ENCODE measurements around the gene GLB1L3.
A peak's percentile ranks its signal among the peaks of the same experiment; 100 is the strongest.
"Not testable (repeated sequence)": the region's sequence is repeated elsewhere in the genome, so short reads cannot be mapped to it uniquely, and the experiment has no call there.

The GLB1L3 gene

GRCh38 chr11:134243913-134244312, 32.3 kb upstream of the GLB1L3 start:
- Histone ChIP-seq H3K36me3 (ENCODE audit: insufficient read depth, low read length) (0 out of 2 replicates have a peak, but pooled peaks cover 4% of the 10 kb centered on the region), H3K9me3 (ENCODE audit: control insufficient read depth, insufficient read depth, low read length) (no peaks in the 10 kb centered on the region)

GRCh38 chr11:134244593-134244992, 31.6 kb upstream of the GLB1L3 start:
- H3K4me1 ChIP-seq (ENCODE audit: insufficient read depth, low read length), result no peaks in the 10 kb centered on the region
- 0 out of 2 replicates have a peak, but pooled peaks cover 4% of the 10 kb centered on the region for H3K36me3 ChIP-seq (ENCODE audit: insufficient read depth, low read length)
- no peaks in the 10 kb centered on the region for H3K9me3 ChIP-seq (ENCODE audit: control insufficient read depth, insufficient read depth, low read length)
- no peak overlapping the region for H3K9ac ChIP-seq (ENCODE audit: low read depth, low read length)

More at GRCh38 chr11:134243913-134244312, 32.3 kb upstream of the GLB1L3 start:
- no peaks in the 10 kb centered on the region for H3K4me1 ChIP-seq (ENCODE audit: insufficient read depth, low read length)
- H3K9ac ChIP-seq (ENCODE audit: low read depth, low read length), result no peak overlapping the region

GRCh38 chr11:134245434-134245833, 30.7 kb upstream of the GLB1L3 start:
- no peaks in the 10 kb centered on the region for H3K4me1 ChIP-seq (ENCODE audit: insufficient read depth, low read length)
- no peak overlapping the region for H3K9ac ChIP-seq (ENCODE audit: low read depth, low read length)
- H3K9me3 ChIP-seq (ENCODE audit: control insufficient read depth, insufficient read depth, low read length), result no peaks in the 10 kb centered on the region
- H3K36me3 ChIP-seq (ENCODE audit: insufficient read depth, low read length), result peaks cover 9% of the 10 kb centered on the region; the same call in 1 of the 2 replicates

DNA sequence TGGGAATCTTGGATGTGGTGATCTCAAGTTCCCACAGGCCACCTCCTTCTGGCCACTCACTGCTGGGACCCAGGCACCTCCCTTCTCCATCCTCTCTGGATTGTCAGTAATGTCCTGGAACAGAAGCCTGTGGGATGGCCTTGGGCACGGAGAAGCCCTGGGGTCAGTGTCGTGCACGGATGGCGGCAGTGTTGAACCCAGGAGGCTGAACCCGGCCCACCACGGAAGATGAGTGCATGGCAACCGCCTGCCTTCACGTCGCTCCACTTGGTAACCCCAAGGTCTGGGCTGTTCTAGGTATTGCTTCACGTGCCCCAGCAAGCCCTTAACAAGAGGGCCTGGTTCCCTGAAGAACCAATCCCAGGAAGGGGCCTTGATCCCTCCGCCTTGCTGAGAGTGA, 30.1 kb upstream of the GLB1L3 start:
- H3K9ac ChIP-seq (ENCODE audit: low read depth, low read length), result no peak overlapping the region
- no peaks in the 10 kb centered on the region for H3K9me3 ChIP-seq (ENCODE audit: control insufficient read depth, insufficient read depth, low read length)
- peaks cover 9% of the 10 kb centered on the region; the same call in 1 of the 2 replicates for H3K36me3 ChIP-seq (ENCODE audit: insufficient read depth, low read length)
- no peaks in the 10 kb centered on the region for H3K4me1 ChIP-seq (ENCODE audit: insufficient read depth, low read length)

DNA sequence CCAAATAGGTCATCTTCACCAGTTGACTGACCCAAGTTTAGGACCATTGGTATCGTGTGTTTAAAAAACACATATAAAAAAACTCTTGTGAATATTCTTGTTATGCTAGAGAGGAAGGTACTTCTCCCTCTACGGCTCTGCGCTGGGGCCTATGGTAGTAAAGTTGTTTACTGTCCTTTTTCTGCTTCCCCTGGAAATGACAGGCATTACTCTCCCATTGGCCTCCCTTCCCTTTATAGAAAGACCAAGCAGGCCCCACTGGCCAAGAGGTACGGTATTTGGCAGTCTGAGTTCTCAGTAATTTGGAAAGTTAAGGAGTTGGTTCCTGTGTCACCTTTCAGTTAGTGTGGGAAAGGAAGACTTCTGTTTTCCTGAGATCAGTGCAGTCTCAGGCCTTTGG, 29.5 kb upstream of the GLB1L3 start:
- H3K9me3 ChIP-seq (ENCODE audit: control insufficient read depth, insufficient read depth, low read length), result no peaks in the 10 kb centered on the region
- peaks cover 9% of the 10 kb centered on the region; the same call in 1 of the 2 replicates for H3K36me3 ChIP-seq (ENCODE audit: insufficient read depth, low read length)
- no peaks in the 10 kb centered on the region for H3K4me1 ChIP-seq (ENCODE audit: insufficient read depth, low read length)
- no peak overlapping the region for H3K9ac ChIP-seq (ENCODE audit: low read depth, low read length)

DNA sequence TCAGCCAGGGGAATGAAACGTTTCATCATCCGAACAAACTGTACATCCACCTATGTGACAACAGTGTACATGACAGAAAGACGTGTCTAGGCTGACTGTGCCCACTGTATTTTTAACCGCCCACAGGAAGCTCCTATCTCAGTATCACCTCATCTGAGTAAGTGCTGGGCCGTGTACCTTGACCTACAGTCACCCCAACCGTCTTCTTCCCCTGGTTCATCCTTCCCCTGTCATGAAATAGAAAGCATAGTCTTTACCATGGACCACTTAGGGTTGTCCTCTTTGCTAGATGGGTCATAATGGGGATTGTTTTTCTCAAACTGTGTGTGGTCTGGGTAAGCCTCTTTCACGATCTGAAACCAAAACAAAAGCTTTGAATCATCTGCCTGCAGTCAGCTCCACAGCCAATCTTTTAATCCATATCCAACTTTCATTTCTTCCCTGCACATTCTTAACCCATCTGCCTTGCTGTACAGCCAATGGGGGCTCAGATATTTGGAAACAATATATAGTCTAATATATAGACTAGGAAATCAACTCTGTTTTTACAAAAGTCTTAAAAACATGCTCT, 27.2 kb upstream of the GLB1L3 start:
- H3K9ac ChIP-seq (ENCODE audit: low read depth, low read length), result no peak overlapping the region
- peaks cover 9% of the 10 kb centered on the region; the same call in 1 of the 2 replicates for H3K36me3 ChIP-seq (ENCODE audit: insufficient read depth, low read length)
- H3K9me3 ChIP-seq (ENCODE audit: control insufficient read depth, insufficient read depth, low read length), result no peaks in the 10 kb centered on the region
- no peaks in the 10 kb centered on the region for H3K4me1 ChIP-seq (ENCODE audit: insufficient read depth, low read length)

DNA sequence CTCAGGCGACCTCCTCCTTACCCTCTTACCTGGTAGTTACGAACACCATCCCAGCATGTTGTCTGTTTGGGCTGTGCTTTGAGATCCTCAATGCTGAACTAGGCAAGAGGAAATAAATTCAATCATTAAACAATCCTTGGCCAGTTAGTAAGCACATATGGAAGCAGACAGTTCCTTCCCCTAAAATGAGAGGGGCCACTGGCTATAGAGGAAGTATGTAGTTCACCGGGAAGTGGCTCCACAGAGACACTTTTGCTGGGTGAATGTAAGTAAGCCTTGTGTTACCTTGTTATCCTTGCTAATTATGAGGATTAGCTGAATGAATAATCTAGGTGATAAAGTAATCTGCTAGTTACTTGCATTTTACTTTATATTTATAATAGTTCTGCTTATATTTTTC, 25.9 kb upstream of the GLB1L3 start:
- Histone ChIP-seq H3K9ac (ENCODE audit: low read depth, low read length) (no peak overlapping the region), H3K4me1 (ENCODE audit: insufficient read depth, low read length) (peaks cover 5% of the 10 kb centered on the region; the same call in 1 of the 2 replicates), H3K9me3 (ENCODE audit: control insufficient read depth, insufficient read depth, low read length) (no peaks in the 10 kb centered on the region), H3K36me3 (ENCODE audit: insufficient read depth, low read length) (peaks cover 9% of the 10 kb centered on the region; the same call in 1 of the 2 replicates)

- peaks cover 5% of the 10 kb centered on the region; the same call in 1 of the 2 replicates for H3K4me1 ChIP-seq (ENCODE audit: insufficient read depth, low read length)
- peaks cover 9% of the 10 kb centered on the region; the same call in 1 of the 2 replicates for H3K36me3 ChIP-seq (ENCODE audit: insufficient read depth, low read length)
- no peak overlapping the region for H3K9ac ChIP-seq (ENCODE audit: low read depth, low read length)
- H3K9me3 ChIP-seq (ENCODE audit: control insufficient read depth, insufficient read depth, low read length), result no peaks in the 10 kb centered on the region
Measured at GRCh38 chr11:134250675-134251074, 25.5 kb upstream of the GLB1L3 start.

GRCh38 chr11:134252346-134253187, 23.6 kb upstream of the GLB1L3 start:
- Histone ChIP-seq H3K9ac (ENCODE audit: low read depth, low read length) (peak overlapping the region; percentile 78), H3K9me3 (ENCODE audit: control insufficient read depth, insufficient read depth, low read length) (no peaks in the 10 kb centered on the region), H3K36me3 (ENCODE audit: insufficient read depth, low read length) (peaks cover 7% of the 10 kb centered on the region; the same call in 1 of the 2 replicates), H3K4me1 (ENCODE audit: insufficient read depth, low read length) (peaks cover 5% of the 10 kb centered on the region; the same call in 1 of the 2 replicates)

DNA sequence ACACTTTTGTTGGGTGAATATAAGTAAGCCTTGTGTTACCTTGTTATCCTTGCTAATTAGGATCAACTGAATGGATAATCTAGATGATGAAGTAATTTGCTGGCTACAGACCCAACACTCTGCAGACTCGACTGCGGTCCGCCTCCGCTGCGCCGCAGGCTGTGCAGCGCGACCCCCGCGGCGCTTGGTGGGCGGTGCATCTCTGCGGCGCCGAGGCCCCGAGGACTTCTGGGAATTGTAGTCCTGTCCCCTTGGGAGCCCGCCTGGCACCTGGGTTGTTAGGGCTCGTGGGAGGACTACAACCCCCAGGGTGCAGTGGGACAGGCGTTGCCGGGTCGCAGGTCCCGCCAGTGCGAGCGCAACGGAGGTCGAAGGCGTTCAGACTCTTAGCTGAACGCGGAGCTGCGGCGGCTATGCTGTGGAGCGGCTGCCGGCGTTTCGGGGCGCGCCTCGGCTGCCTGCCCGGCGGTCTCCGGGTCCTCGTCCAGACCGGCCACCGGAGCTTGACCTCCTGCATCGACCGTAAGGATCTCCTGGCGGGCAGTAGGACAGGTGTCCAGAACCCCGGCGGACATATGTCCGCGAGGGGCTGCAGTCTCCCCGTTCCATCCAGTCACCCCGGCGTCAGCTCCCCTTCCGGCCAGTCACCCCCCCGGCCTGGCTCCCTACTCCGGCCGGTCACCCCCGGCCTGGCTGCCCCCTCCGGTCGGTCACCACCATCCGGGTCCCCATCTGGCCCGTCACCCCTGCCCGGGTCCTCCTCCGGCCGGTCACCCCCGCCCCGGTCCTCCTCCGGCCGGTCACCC, 22.8 kb upstream of the GLB1L3 start, which contains the start of the genes ACAD8 and THYN1:
TSS of gene ACAD8 (plus strand) at position 381 of the 806 bp plus-strand sequence. CDS start at position 414, 33 bp downstream.
TSS of gene THYN1 (minus strand) at position 165 of the 806 bp plus-strand sequence. CDS start 470 bp downstream, outside the sequence.
- Histone ChIP-seq H3K9me3 (ENCODE audit: control insufficient read depth, insufficient read depth, low read length) (no peaks in the 10 kb centered on the region), H3K4me1 (ENCODE audit: insufficient read depth, low read length) (peaks cover 5% of the 10 kb centered on the region; the same call in 1 of the 2 replicates), H3K36me3 (ENCODE audit: insufficient read depth, low read length) (peaks cover 5% of the 10 kb centered on the region; the same call in 1 of the 2 replicates), H3K9ac (ENCODE audit: low read depth, low read length) (peak within 1 kb of the TSS; percentile 78)

DNA sequence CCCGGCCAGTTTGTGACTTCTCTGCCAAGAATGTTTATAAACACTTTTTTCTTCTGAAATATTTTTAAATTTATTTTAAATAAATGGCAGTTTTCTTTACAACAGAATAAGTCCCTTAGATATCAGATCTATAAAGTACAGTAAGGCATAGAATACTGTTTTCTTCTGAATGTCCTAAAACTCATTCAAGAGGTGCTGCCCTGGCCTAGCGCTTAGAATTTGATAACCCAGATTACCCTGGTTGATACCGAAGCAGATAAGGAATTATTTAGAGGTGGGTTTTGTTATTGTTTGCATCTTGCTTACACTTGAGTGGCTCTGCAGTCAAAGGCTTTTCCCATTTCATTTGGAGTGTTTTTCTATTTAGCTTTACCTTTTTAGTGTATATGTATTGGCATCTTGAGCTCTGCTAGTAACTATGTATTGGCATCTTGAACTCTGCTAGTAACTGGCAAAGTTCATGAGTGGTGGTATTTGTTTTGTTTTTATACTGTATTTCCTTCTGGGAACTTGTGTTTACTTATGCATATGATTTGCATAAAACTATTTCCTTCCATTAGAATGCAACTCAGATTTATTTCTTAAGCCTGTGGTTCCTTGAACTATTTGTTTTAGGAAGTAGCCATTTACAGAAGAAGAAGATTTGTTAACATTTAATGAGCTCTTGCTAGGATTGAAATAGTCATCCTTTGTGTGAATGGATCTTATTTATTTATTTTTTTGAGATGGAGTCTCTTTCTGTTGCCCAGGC, 21.6 kb upstream of the GLB1L3 start:
- peak overlapping the region; percentile 78; the same call in 1 of the 2 replicates for H3K9ac ChIP-seq (ENCODE audit: low read depth, low read length)
- peaks cover 8% of the 10 kb centered on the region; the same call in 1 of the 2 replicates for H3K36me3 ChIP-seq (ENCODE audit: insufficient read depth, low read length)
- no peaks in the 10 kb centered on the region for H3K9me3 ChIP-seq (ENCODE audit: control insufficient read depth, insufficient read depth, low read length)
- peaks cover 5% of the 10 kb centered on the region; the same call in 1 of the 2 replicates for H3K4me1 ChIP-seq (ENCODE audit: insufficient read depth, low read length)

GRCh38 chr11:134255184-134255561, 21.0 kb upstream of the GLB1L3 start:
- not testable (repeated sequence) for H3K9ac ChIP-seq (ENCODE audit: low read depth, low read length); H3K4me1 ChIP-seq (ENCODE audit: insufficient read depth, low read length); H3K36me3 ChIP-seq (ENCODE audit: insufficient read depth, low read length); H3K9me3 ChIP-seq (ENCODE audit: control insufficient read depth, insufficient read depth, low read length)

DNA sequence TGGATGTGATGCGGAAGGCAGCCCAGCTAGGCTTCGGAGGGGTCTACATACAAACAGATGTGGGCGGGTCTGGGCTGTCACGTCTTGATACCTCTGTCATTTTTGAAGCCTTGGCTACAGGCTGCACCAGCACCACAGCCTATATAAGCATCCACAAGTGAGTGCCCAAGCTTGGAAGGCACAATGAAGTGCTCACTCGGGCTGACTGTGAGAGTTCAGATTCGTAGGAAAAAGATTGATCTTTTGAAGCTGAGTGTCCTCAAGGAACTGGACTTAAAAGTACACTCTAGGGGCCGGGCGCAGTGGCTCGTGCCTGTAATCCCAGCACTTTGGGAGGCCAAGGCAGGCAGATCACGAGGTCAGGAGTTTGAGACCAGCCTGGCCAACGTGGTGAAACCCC, 19.1 kb upstream of the GLB1L3 start:
- Histone ChIP-seq H3K9me3 (ENCODE audit: control insufficient read depth, insufficient read depth, low read length) (no peaks in the 10 kb centered on the region), H3K36me3 (ENCODE audit: insufficient read depth, low read length) (peaks cover 7% of the 10 kb centered on the region; the same call in 1 of the 2 replicates), H3K9ac (ENCODE audit: low read depth, low read length) (no peak overlapping the region), H3K4me1 (ENCODE audit: insufficient read depth, low read length) (peaks cover 5% of the 10 kb centered on the region; the same call in 1 of the 2 replicates)

All from ES-I3 (cell line).